HEK293 (cell line): ENCODE data around the gene RFTN1.

Experiments
- ATF2 ChIP-seq: fragments of 450-650 bp; formaldehyde crosslinking; IDR thresholded peaks from 2 replicates; pipeline ENCODE4 v1.5.1; 2016; ENCODE audit warnings: missing biosample characterization, missing genetic modification characterization, low read depth
- FEZF1 ChIP-seq: fragments of 450-650 bp; formaldehyde crosslinking; IDR thresholded peaks from 2 replicates; pipeline ENCODE4 v1.5.1; 2016; ENCODE audit warnings: missing biosample characterization, missing genetic modification characterization
- HOXC10 ChIP-seq: sonication (generic); formaldehyde crosslinking; IDR thresholded peaks from 2 replicates; pipeline ENCODE4 v1.8.1; 2023; ENCODE audit warnings: mild to moderate bottlenecking, missing genetic modification reagents
- KLF7 ChIP-seq: fragments of 450-650 bp; formaldehyde crosslinking; IDR thresholded peaks from 2 replicates; pipeline ENCODE4 v1.5.1; 2016; ENCODE audit warnings: missing biosample characterization, missing genetic modification characterization, borderline replicate concordance
- KLF8 ChIP-seq: fragments of 450-650 bp; formaldehyde crosslinking; IDR thresholded peaks from 2 replicates; pipeline ENCODE4 v1.5.1; 2016; ENCODE audit warnings: missing biosample characterization, missing genetic modification characterization
- MEIS1 ChIP-seq: sonication (generic); formaldehyde crosslinking; IDR thresholded peaks from 2 replicates; pipeline ENCODE4 v1.8.1; 2022; ENCODE audit warnings: missing genetic modification reagents, mild to moderate bottlenecking, borderline replicate concordance
- REST ChIP-seq: fragments of 450-650 bp; formaldehyde crosslinking; IDR thresholded peaks from 2 replicates; pipeline ENCODE4 v1.5.1; 2016; ENCODE audit warnings: missing biosample characterization, missing genetic modification characterization
- TCF7L2 ChIP-seq: IDR thresholded peaks from 2 replicates; pipeline ENCODE4 v1.6.1; 2011; ENCODE audit warnings: low read depth, mild to moderate bottlenecking, inconsistent platforms, low read length, moderate library complexity, borderline replicate concordance
- TRIM28 ChIP-seq: IDR thresholded peaks from 2 replicates; pipeline ENCODE4 v1.6.1; 2011; ENCODE audit warnings: low read length, control low read depth, borderline replicate concordance
- ZBTB17 ChIP-seq: fragments of 450-650 bp; formaldehyde crosslinking; IDR thresholded peaks from 2 replicates; pipeline ENCODE4 v1.5.1; 2016; ENCODE audit warnings: missing biosample characterization, missing genetic modification characterization
- ZBTB20 ChIP-seq: fragments of 450-650 bp; formaldehyde crosslinking; IDR thresholded peaks from 2 replicates; pipeline ENCODE4 v1.5.1; 2016; ENCODE audit warnings: missing biosample characterization, missing genetic modification characterization
- ZEB2 ChIP-seq: fragments of 450-650 bp; formaldehyde crosslinking; IDR thresholded peaks from 2 replicates; pipeline ENCODE4 v1.5.1; 2016; ENCODE audit warnings: missing biosample characterization, missing genetic modification characterization
- ZFP3 ChIP-seq: fragments of 450-650 bp; formaldehyde crosslinking; IDR thresholded peaks from 2 replicates; pipeline ENCODE4 v1.5.1; 2016; ENCODE audit warnings: low read depth, missing biosample characterization, missing genetic modification characterization
- ZNF112 ChIP-seq: fragments of 450-650 bp; formaldehyde crosslinking; IDR thresholded peaks from 2 replicates; pipeline ENCODE4 v1.5.0; 2017; ENCODE audit warnings: missing biosample characterization, missing genetic modification characterization
- ZNF114 ChIP-seq: fragments of 450-650 bp; formaldehyde crosslinking; IDR thresholded peaks from 2 replicates; pipeline ENCODE4 v1.5.0; 2017; ENCODE audit warnings: missing biosample characterization, missing genetic modification characterization
- ZNF157 ChIP-seq: fragments of 450-650 bp; formaldehyde crosslinking; IDR thresholded peaks from 2 replicates; pipeline ENCODE4 v1.5.1; 2016; ENCODE audit warnings: missing biosample characterization, missing genetic modification characterization
- ZNF184 ChIP-seq: fragments of 450-650 bp; IDR thresholded peaks from 2 replicates; pipeline ENCODE4 v1.5.1; 2018; ENCODE audit warnings: missing biosample characterization, mild to moderate bottlenecking, missing genetic modification characterization
- ZNF221 ChIP-seq: fragments of 450-650 bp; formaldehyde crosslinking; IDR thresholded peaks from 2 replicates; pipeline ENCODE4 v1.5.1; 2017; ENCODE audit warnings: missing biosample characterization, missing genetic modification characterization, borderline replicate concordance
- ZNF292 ChIP-seq: fragments of 450-650 bp; formaldehyde crosslinking; IDR thresholded peaks from 2 replicates; pipeline ENCODE4 v1.5.1; 2016; ENCODE audit warnings: low read depth, missing biosample characterization, missing genetic modification characterization, borderline replicate concordance
- ZNF501 ChIP-seq: fragments of 450-650 bp; formaldehyde crosslinking; IDR thresholded peaks from 2 replicates; pipeline ENCODE4 v1.5.1; 2016; ENCODE audit warnings: missing biosample characterization, missing genetic modification characterization
- ZNF513 ChIP-seq: fragments of 450-650 bp; IDR thresholded peaks from 2 replicates; pipeline ENCODE4 v1.5.1; 2018; ENCODE audit warnings: missing biosample characterization, missing genetic modification characterization
- ZNF544 ChIP-seq: fragments of 450-650 bp; formaldehyde crosslinking; IDR thresholded peaks from 2 replicates; pipeline ENCODE4 v1.5.0; 2017; ENCODE audit warnings: missing biosample characterization, missing genetic modification characterization
- ZNF548 ChIP-seq: fragments of 450-650 bp; formaldehyde crosslinking; IDR thresholded peaks from 2 replicates; pipeline ENCODE4 v1.5.1; 2016; ENCODE audit warnings: missing biosample characterization, missing genetic modification characterization
- ZNF596 ChIP-seq: fragments of 450-650 bp; IDR thresholded peaks from 2 replicates; pipeline ENCODE4 v1.5.0; 2018; ENCODE audit warnings: missing biosample characterization, mild to moderate bottlenecking, missing genetic modification characterization, moderate library complexity
- ZNF645 ChIP-seq: fragments of 450-650 bp; formaldehyde crosslinking; IDR thresholded peaks from 2 replicates; pipeline ENCODE4; 2016; ENCODE audit warnings: missing biosample characterization, missing genetic modification characterization
- ZNF707 ChIP-seq: fragments of 450-650 bp; formaldehyde crosslinking; IDR thresholded peaks from 2 replicates; pipeline ENCODE4 v1.5.1; 2016; ENCODE audit warnings: missing biosample characterization, missing genetic modification characterization
- ZNF837 ChIP-seq: fragments of 450-650 bp; formaldehyde crosslinking; IDR thresholded peaks from 2 replicates; pipeline ENCODE4 v1.5.1; 2016; ENCODE audit warnings: missing biosample characterization, missing genetic modification characterization
- ZNF843 ChIP-seq: fragments of 450-650 bp; formaldehyde crosslinking; IDR thresholded peaks from 2 replicates; pipeline ENCODE4 v1.5.1; 2016; ENCODE audit warnings: missing biosample characterization, missing genetic modification characterization
- ZSCAN4 ChIP-seq: fragments of 450-650 bp; formaldehyde crosslinking; IDR thresholded peaks from 2 replicates; pipeline ENCODE4 v1.5.1; 2017; ENCODE audit warnings: missing biosample characterization, missing genetic modification characterization
- TF ChIP-seq, protein P1 (sequence below): fragments of 450-650 bp; formaldehyde crosslinking; IDR thresholded peaks from 2 replicates; pipeline ENCODE4 v1.5.1; 2016; ENCODE audit warnings: missing biosample characterization, missing genetic modification characterization
- TF ChIP-seq, protein P2 (sequence below): fragments of 450-650 bp; formaldehyde crosslinking; IDR thresholded peaks from 2 replicates; pipeline ENCODE4 v1.5.1; 2016; ENCODE audit warnings: missing biosample characterization, missing genetic modification characterization

Gene RFTN1

DNA sequence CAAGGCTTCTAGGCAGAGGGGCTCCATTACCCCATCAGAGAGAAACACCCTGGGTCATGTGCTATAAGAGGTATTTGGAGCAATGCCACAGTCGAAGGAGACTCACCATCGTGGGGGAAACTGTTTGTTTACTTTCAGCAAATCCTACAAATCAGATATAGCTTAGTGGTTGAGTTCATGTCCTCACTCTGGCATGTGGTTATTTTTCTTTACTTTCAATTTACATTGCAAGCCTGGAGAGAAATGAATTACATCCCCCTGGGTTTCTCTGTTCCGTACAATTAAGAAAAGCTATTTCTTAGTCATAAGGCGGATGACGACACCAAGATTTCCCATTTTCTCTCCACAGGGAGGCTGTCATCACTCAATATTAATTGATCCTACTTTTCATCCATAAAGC lies 36.9 kb downstream of the RFTN1 start (continued):
- TF ChIP-seq ZNF513 (tag by site-specific recombination) = 0 out of 2 replicates have a peak, but pooled peaks have one; percentile 44
- TF ChIP-seq ZNF645 (tag by site-specific recombination) = no peak
- 0 out of 2 replicates have a peak, but pooled peaks have one; percentile 23 for TF ChIP-seq ZBTB20 (tag by site-specific recombination)
- TF ChIP-seq, protein P1, sequence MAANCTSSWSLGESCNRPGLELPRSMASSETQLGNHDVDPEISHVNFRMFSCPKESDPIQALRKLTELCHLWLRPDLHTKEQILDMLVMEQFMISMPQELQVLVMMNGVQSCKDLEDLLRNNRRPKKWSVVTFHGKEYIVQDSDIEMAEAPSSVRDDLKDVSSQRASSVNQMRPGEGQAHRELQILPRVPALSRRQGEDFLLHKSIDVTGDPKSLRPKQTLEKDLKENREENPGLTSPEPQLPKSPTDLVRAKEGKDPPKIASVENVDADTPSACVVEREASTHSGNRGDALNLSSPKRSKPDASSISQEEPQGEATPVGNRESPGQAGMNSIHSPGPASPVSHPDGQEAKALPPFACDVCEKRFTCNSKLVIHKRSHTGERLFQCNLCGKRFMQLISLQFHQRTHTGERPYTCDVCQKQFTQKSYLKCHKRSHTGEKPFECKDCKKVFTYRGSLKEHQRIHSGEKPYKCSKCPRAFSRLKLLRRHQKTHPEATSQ (tag by site-specific recombination) = no peak
- TF ChIP-seq ZBTB17 (tag by site-specific recombination) = peak; percentile 64; the same call in 1 of the 2 replicates
- peak; percentile 73 for TF ChIP-seq KLF8 (tag by site-specific recombination)
- 0 out of 2 replicates have a peak, but pooled peaks have one; percentile 30 for TF ChIP-seq ZSCAN4 (tag by site-specific recombination)
- no peak for TF ChIP-seq REST
- no peak for TF ChIP-seq ZNF157 (tag by site-specific recombination)
- no peak for TF ChIP-seq ZNF221 (tag by site-specific recombination)
- TF ChIP-seq TRIM28 = no peak
- TF ChIP-seq ZNF596 = peak; percentile 41; the same call in 1 of the 2 replicates
- TF ChIP-seq ATF2 (tag by site-specific recombination) = peak; percentile 82
- no peak for TF ChIP-seq MEIS1 (CRISPR knock-in tag)
- no peak for TF ChIP-seq HOXC10
- no peak for TF ChIP-seq KLF7 (tag by site-specific recombination)
- peak; percentile 78; the same call in 1 of the 2 replicates for TF ChIP-seq ZNF184 (tag by site-specific recombination)
- no peak for TF ChIP-seq ZNF292 (tag by site-specific recombination)
- no peak for TF ChIP-seq ZFP3 (tag by site-specific recombination)
- TF ChIP-seq, protein P2, sequence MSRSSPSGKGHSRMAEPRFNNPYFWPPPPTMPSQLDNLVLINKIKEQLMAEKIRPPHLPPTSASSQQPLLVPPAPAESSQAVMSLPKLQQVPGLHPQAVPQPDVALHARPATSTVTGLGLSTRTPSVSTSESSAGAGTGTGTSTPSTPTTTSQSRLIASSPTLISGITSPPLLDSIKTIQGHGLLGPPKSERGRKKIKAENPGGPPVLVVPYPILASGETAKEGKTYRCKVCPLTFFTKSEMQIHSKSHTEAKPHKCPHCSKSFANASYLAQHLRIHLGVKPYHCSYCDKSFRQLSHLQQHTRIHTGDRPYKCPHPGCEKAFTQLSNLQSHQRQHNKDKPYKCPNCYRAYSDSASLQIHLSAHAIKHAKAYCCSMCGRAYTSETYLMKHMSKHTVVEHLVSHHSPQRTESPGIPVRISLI = peak; percentile 92
- no peak for TF ChIP-seq ZNF548 (tag by site-specific recombination)
- TF ChIP-seq ZNF112 (tag by site-specific recombination) = no peak
- peak; percentile 92 for TF ChIP-seq ZNF843 (tag by site-specific recombination)
- TF ChIP-seq FEZF1 = peak; percentile 83
- TF ChIP-seq ZNF837 (tag by site-specific recombination) = no peak
- TF ChIP-seq ZNF707 (tag by site-specific recombination) = no peak
- peak; percentile 84 for TF ChIP-seq ZEB2 (tag by site-specific recombination)
- TF ChIP-seq ZNF544 (tag by site-specific recombination) = no peak
- TF ChIP-seq ZNF114 (tag by site-specific recombination) = no peak
- no peak for TF ChIP-seq TCF7L2
- TF ChIP-seq ZNF501 = no peak
